ENCODE data around the gene CACNG4.

DNA sequence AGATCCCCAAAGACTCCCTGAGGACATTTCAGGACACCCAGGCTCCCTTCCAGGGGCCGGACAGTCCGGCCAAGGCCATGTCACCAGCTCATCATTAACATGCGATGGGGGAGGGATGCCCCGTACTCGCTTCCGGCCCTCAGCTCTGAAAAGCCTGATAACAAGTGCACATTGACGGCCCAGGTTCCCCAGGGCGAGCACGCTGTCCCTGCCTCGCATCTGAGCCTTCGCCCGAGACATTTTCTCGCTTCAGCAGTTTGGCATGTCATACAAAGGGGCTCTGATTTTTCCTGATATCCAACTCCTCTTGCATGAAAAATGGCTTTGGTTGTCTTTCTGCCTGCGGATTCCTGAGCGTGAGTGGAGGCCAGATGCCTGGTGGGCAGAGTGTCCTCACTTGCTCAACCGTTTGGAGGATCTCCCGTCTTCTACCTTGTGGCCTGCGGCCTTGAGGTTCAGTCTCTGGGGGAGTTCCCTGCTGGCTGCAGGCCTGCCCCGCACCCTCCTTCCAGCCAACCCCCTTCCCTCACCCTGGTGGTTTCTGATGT, 14.1 kb downstream of the CACNG4 start:
- TF ChIP-seq, protein P1, sequence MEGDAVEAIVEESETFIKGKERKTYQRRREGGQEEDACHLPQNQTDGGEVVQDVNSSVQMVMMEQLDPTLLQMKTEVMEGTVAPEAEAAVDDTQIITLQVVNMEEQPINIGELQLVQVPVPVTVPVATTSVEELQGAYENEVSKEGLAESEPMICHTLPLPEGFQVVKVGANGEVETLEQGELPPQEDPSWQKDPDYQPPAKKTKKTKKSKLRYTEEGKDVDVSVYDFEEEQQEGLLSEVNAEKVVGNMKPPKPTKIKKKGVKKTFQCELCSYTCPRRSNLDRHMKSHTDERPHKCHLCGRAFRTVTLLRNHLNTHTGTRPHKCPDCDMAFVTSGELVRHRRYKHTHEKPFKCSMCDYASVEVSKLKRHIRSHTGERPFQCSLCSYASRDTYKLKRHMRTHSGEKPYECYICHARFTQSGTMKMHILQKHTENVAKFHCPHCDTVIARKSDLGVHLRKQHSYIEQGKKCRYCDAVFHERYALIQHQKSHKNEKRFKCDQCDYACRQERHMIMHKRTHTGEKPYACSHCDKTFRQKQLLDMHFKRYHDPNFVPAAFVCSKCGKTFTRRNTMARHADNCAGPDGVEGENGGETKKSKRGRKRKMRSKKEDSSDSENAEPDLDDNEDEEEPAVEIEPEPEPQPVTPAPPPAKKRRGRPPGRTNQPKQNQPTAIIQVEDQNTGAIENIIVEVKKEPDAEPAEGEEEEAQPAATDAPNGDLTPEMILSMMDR (conservative IDR thresholded peaks at IDR 0.05; ENCODE audit: low read depth, low read length) = no peak
- TF ChIP-seq RAD21 (IDR thresholded peaks at IDR 0.05; ENCODE audit: low read length) = no peak
- TF ChIP-seq MAFK (IDR thresholded peaks at IDR 0.05; ENCODE audit: low read depth, low read length) = no peak

Data from IMR-90 (cell line).